Measurements from ENCODE around the gene TPSB2.

Gene TPSB2

GRCh38 chr16:1264345-1265089, 34.5 kb upstream of the TPSB2 start:
- TF ChIP-seq TAF1 (IDR thresholded peaks at IDR 0.05; ENCODE audit: low read depth) (no peak), USF1 (IDR thresholded peaks at IDR 0.05) (no peak), RAD21 (IDR thresholded peaks at IDR 0.05; ENCODE audit: low read depth) (no peak), EP300 (IDR thresholded peaks at IDR 0.05; ENCODE audit: borderline replicate concordance) (no peak), TEAD4 (IDR thresholded peaks at IDR 0.05) (no peak), CEBPB (IDR thresholded peaks at IDR 0.05) (no peak), ZBTB7A (IDR thresholded peaks at IDR 0.05; ENCODE audit: low read depth) (no peak), CREB1 (IDR thresholded peaks at IDR 0.05; ENCODE audit: low read depth) (no peak), MAX (IDR thresholded peaks at IDR 0.05) (no peak), NFIC (IDR thresholded peaks at IDR 0.05) (no peak), TCF12 (IDR thresholded peaks at IDR 0.05; ENCODE audit: low read depth) (no peak), REST (IDR thresholded peaks at IDR 0.05; ENCODE audit: low read depth) (no peak), YY1 (IDR thresholded peaks at IDR 0.05; ENCODE audit: low read depth) (no peak), FOXM1 (IDR thresholded peaks at IDR 0.05; ENCODE audit: borderline replicate concordance, low read depth) (no peak), EGR1 (IDR thresholded peaks at IDR 0.05) (no peak)

- TF ChIP-seq EP300 (IDR thresholded peaks at IDR 0.05; ENCODE audit: borderline replicate concordance) (no peak), CREB1 (IDR thresholded peaks at IDR 0.05; ENCODE audit: low read depth) (no peak), EGR1 (IDR thresholded peaks at IDR 0.05) (no peak), ZBTB7A (IDR thresholded peaks at IDR 0.05; ENCODE audit: low read depth) (no peak)
Observed at GRCh38 chr16:1263591-1264344, 33.8 kb upstream of the TPSB2 start.

- TF ChIP-seq MAX (IDR thresholded peaks at IDR 0.05) (no peak), USF1 (IDR thresholded peaks at IDR 0.05) (no peak), YY1 (IDR thresholded peaks at IDR 0.05; ENCODE audit: low read depth) (no peak), ZBTB7A (IDR thresholded peaks at IDR 0.05; ENCODE audit: low read depth) (0 out of 2 replicates have a peak, but pooled peaks have one; percentile 14), CEBPB (IDR thresholded peaks at IDR 0.05) (no peak)
Observed at GRCh38 chr16:1262846-1263221, 32.9 kb upstream of the TPSB2 start.

GRCh38 chr16:1262210-1262845, 32.3 kb upstream of the TPSB2 start:
- no peak for TF ChIP-seq EP300 (IDR thresholded peaks at IDR 0.05; ENCODE audit: borderline replicate concordance)
- no peak for TF ChIP-seq CEBPB (IDR thresholded peaks at IDR 0.05)
- TF ChIP-seq TAF1 (IDR thresholded peaks at IDR 0.05; ENCODE audit: low read depth) = no peak
- no peak for TF ChIP-seq YY1 (IDR thresholded peaks at IDR 0.05; ENCODE audit: low read depth)
- no peak for TF ChIP-seq FOXM1 (IDR thresholded peaks at IDR 0.05; ENCODE audit: borderline replicate concordance, low read depth)
- TF ChIP-seq RAD21 (IDR thresholded peaks at IDR 0.05; ENCODE audit: low read depth) = no peak
- no peak for TF ChIP-seq CREB1 (IDR thresholded peaks at IDR 0.05; ENCODE audit: low read depth)
- no peak for TF ChIP-seq EGR1 (IDR thresholded peaks at IDR 0.05)
- TF ChIP-seq REST (IDR thresholded peaks at IDR 0.05; ENCODE audit: low read depth) = no peak
- TF ChIP-seq TCF12 (IDR thresholded peaks at IDR 0.05; ENCODE audit: low read depth) = no peak
- no peak for TF ChIP-seq ZBTB7A (IDR thresholded peaks at IDR 0.05; ENCODE audit: low read depth)
- no peak for TF ChIP-seq MAX (IDR thresholded peaks at IDR 0.05)
- no peak for TF ChIP-seq NFIC (IDR thresholded peaks at IDR 0.05)
- no peak for TF ChIP-seq USF1 (IDR thresholded peaks at IDR 0.05)
- no peak for TF ChIP-seq TEAD4 (IDR thresholded peaks at IDR 0.05)

Measured in Ishikawa (cell line).